Breast epithelium (tissue), 4 donors: Measurements from ENCODE around the gene GPR107. TPM values are rescaled to one million over a fixed set of nuclear protein-coding genes. Genes with fewer than 3 reads are reported as not detected.

Source experiments
- DNase-seq, 2 donors: peaks; one replicate each; pipeline ENCODE4 v3.0.0-alpha.2; 2019; ENCODE audit warnings: low spot score in 2 of 2
- H3K27ac ChIP-seq, 2 donors: fragments of 200-600 bp; sonication (generic) in 1 of 2; one replicate each; pipeline ENCODE4 v1.5.1; 2016 to 2019; ENCODE audit warnings: mild to moderate bottlenecking in 1 of 2
- H3K27me3 ChIP-seq, 2 donors: fragments of 200-600 bp; sonication (generic) in 1 of 2; one replicate each; pipeline versions ENCODE4 v1.5.1 to v1.6.0; 2017 to 2019; ENCODE audit warnings: control low read depth in 1 of 2, mild to moderate bottlenecking in 1 of 2
- H3K36me3 ChIP-seq: fragments of 200-600 bp; one replicate; pipeline ENCODE4 v1.5.1; 2019
- H3K4me1 ChIP-seq, 2 donors: fragments of 200-600 bp; sonication (generic); one replicate each; pipeline ENCODE4 v1.5.1; 2016 to 2019; ENCODE audit warnings: control low read depth in 1 of 2
- H3K4me3 ChIP-seq, 3 donors: fragments of 200-600 bp; sonication (generic); 1 replicate in 2 of 3; 2 replicates in 1 of 3; pipeline ENCODE4 v1.5.1; 2016 to 2019; ENCODE audit warnings: mild to moderate bottlenecking in 3 of 3, moderate library complexity in 2 of 3
- H3K9me3 ChIP-seq, 2 donors: fragments of 200-600 bp; sonication (generic) in 1 of 2; one replicate each; pipeline ENCODE4 v1.5.1; 2016 to 2019; ENCODE audit warnings: control low read depth in 1 of 2
- CTCF ChIP-seq, 3 donors: fragments of 450-650 bp; IDR thresholded peaks; one replicate each; pipeline ENCODE4 v1.5.1; 2016 to 2017; ENCODE audit warnings: antibody characterized with exemption in 3 of 3, mild to moderate bottlenecking in 3 of 3, moderate library complexity in 3 of 3
- POLR2A ChIP-seq: fragments of 450-650 bp; IDR thresholded peaks from one replicate; pipeline ENCODE4 v1.6.1; 2016; ENCODE audit warnings: antibody characterized with exemption, mild to moderate bottlenecking, moderate library complexity
- POLR2AphosphoS5 ChIP-seq, 3 donors: sonication (generic); formaldehyde crosslinking; IDR thresholded peaks; one replicate each; pipeline ENCODE4 v1.6.1; 2017; ENCODE audit warnings: antibody characterized with exemption in 3 of 3
- intact Hi-C: fragments of 100-400 bp; cut with DNase I; formaldehyde crosslinking; loops from one replicate; pipeline ENCODE4 v1.15.1; 2023; ENCODE audit warnings: low total_unique reads
- total RNA-seq, 3 donors: library from RNA; depleted of rRNA; stranded (reverse); fragments of >200 nt; gene quantifications; one replicate each; pipeline ENCODE4 v1.1.0, GENCODE V29; 2016

Gene GPR107
- total RNA-seq, 3 donors from 2014 or later, result 22.5 to 26.9 (median 25.6) TPM

DNA sequence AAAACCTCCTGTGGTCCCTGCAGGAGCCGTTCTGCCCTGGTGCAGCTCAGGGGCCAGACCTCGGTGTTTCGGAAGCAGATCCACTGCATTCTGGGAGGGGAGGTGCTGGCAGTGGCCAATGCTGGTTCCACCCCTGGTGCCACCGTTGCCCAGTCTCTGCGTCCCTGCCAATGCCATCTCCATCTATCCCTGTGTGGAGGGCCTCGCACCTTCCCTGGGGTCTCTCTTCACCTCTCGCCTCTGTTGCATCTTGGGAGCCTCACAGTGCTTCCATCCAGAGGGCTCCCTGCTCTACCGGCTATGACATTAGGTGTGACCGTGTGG, 133.8 kb downstream of the GPR107 start:
- Histone ChIP-seq H3K4me1 (peaks cover 0 to 7% of the 10 kb centered on the region in 2 donors), H3K4me3 (peak overlapping the region in 2 of 3 donors; percentile 47 to 54), H3K27ac (peak overlapping the region in 1 of 2 donors; percentile 54), H3K27me3 (no peaks in the 10 kb centered on the region), H3K36me3 (no peaks in the 10 kb centered on the region), H3K9me3 (no peaks in the 10 kb centered on the region)
- no peak for DNase-seq
- TF ChIP-seq CTCF (IDR thresholded peaks at IDR 0.05), result no peak
- no peak for TF ChIP-seq POLR2A
- TF ChIP-seq POLR2AphosphoS5 (IDR thresholded peaks at IDR 0.05), result no peak
- intact Hi-C loops, result no loop called here

GRCh38 chr9:130188860-130189481, 135.3 kb downstream of the GPR107 start:
- H3K4me3 ChIP-seq, result no peak overlapping the region
- H3K9me3 ChIP-seq, result no peaks in the 10 kb centered on the region
- no peak for DNase-seq
- no peak overlapping the region for H3K27ac ChIP-seq
- no peaks in the 10 kb centered on the region for H3K27me3 ChIP-seq
- H3K4me1 ChIP-seq, result peaks cover 0 to 7% of the 10 kb centered on the region in 2 donors
- TF ChIP-seq POLR2A (no peak), CTCF (IDR thresholded peaks at IDR 0.05) (no peak), POLR2AphosphoS5 (IDR thresholded peaks at IDR 0.05) (no peak)
- H3K36me3 ChIP-seq, result no peaks in the 10 kb centered on the region
- intact Hi-C loops, result no loop called here

Other genes with a start within 250 kb of the GPR107 start
- 10 to 100 TPM; 54.4 to 60.7 (median 57.8) TPM for gene TOR1A, start 229.8 kb upstream of the GPR107 start, total RNA-seq
- 100 to 1,000 TPM in 1 of 3 donors, 10 to 100 TPM in 2; 56.7 to 189 (median 57.8) TPM for gene C9orf78, start 218.6 kb upstream of the GPR107 start, total RNA-seq
- 10 to 100 TPM; 15.0 to 30.9 (median 22.3) TPM for gene USP20, start 218.4 kb upstream of the GPR107 start, total RNA-seq
- 10 to 100 TPM; 31.3 to 49.8 (median 41.9) TPM for gene FNBP1, start 10.7 kb upstream of the GPR107 start, total RNA-seq
- 1 to 10 TPM; 3.2 to 3.9 (median 3.4) TPM for gene NCS1, start 118.5 kb downstream of the GPR107 start, total RNA-seq
- 1 to 10 TPM in 1 of 3 donors, under 1 TPM in 2; 0.29 to 3.8 (median 0.98) TPM for gene HMCN2, start 211.9 kb downstream of the GPR107 start, total RNA-seq